ENCODE data around the gene HDAC2.

HDAC2 gene

DNA sequence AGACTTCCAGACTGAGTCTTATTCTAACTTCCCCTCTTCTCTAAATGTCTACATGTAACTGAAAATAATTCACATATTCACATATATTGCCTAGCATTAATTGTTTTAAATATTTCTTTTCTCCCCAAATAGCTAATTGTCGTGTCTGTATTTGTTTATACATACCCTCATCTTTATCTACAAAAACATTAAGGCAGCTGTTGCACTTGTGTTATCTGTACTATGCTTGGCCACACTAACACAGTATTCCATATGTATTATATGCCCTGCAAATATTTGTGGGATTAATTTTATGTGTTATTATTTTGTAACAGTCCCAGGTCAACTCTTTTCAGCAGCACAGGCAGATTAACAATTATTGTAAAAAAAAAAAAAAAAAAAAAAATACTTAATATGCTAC lies 11.7 kb downstream of the HDAC2 start:
- in situ Hi-C loops (cut with MboI; ENCODE audit: low pct_unique_long_range_greater_than_20kb, low sequenced_read_pairs, unreplicated experiment) = no loop called here
- TF ChIP-seq, protein P1, sequence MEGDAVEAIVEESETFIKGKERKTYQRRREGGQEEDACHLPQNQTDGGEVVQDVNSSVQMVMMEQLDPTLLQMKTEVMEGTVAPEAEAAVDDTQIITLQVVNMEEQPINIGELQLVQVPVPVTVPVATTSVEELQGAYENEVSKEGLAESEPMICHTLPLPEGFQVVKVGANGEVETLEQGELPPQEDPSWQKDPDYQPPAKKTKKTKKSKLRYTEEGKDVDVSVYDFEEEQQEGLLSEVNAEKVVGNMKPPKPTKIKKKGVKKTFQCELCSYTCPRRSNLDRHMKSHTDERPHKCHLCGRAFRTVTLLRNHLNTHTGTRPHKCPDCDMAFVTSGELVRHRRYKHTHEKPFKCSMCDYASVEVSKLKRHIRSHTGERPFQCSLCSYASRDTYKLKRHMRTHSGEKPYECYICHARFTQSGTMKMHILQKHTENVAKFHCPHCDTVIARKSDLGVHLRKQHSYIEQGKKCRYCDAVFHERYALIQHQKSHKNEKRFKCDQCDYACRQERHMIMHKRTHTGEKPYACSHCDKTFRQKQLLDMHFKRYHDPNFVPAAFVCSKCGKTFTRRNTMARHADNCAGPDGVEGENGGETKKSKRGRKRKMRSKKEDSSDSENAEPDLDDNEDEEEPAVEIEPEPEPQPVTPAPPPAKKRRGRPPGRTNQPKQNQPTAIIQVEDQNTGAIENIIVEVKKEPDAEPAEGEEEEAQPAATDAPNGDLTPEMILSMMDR (IDR thresholded peaks at IDR 0.05; ENCODE audit: extremely low read depth, insufficient read depth, missing control alignments) = no peak
- DNase-seq (ENCODE audit: low spot score) = no peak

DNA sequence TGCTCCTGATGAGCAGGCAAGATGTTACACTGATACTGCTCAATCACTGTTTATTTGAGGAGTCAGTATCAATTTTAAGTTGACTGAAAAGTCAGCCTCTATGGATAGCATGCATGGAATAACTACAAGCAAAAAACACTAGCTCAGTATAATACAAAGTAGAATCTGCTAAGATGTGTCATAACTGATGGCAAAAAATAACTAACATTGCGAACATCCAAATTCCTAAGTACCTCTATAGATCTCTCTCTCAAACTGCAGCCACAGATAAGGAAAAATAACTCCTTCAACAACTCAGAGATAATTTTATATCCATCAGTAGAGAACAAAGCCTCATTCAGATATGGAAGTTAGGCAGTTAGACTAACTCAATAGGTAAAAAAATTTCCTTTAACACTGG lies 16.3 kb downstream of the HDAC2 start:
- TF ChIP-seq, protein P1 (IDR thresholded peaks at IDR 0.05; ENCODE audit: extremely low read depth, insufficient read depth, missing control alignments) = no peak
- in situ Hi-C loops (cut with MboI; ENCODE audit: low pct_unique_long_range_greater_than_20kb, low sequenced_read_pairs, unreplicated experiment) = no loop called here
- no peak for DNase-seq (ENCODE audit: low spot score)

DNA sequence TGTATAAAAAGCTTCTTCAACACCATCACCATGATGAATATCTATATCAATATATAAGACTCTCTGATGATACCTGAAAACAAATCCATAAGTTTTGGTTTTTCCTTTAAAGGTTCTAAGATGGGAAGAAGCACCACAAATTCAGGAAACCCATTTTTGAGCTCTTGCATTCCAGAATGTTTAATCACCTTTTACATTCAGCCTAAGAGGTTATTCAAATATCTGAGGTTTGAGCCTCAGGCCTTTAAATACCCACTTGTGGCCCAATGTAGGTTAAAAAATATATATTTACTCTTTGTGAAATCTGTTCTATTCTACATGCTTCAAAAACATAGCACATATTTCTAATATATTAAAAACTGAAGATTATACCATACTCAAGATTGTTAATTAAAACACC lies 17.6 kb downstream of the HDAC2 start:
- TF ChIP-seq, protein P1 (IDR thresholded peaks at IDR 0.05; ENCODE audit: extremely low read depth, insufficient read depth, missing control alignments) = no peak
- in situ Hi-C loops (cut with MboI; ENCODE audit: low pct_unique_long_range_greater_than_20kb, low sequenced_read_pairs, unreplicated experiment) = no loop called here

DNA sequence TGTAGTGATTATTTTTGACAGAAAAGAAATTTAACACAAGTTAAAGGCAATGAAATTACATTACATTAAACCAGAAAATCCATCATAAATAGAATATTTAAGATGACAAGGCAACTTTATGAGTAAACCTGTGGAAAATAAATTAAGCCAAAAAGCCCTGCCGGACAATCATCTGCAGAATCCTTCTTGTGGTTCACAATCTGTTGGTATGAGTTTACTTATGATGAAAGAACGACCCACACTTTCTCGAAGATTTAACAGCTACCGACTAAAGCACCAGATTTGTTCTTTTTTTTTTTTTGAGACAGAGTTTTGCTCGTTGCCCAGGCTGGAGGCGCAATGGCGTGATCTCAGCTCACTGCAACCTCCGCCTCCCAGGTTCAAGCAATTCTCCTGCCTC lies 21.4 kb downstream of the HDAC2 start:
- TF ChIP-seq, protein P1 (IDR thresholded peaks at IDR 0.05; ENCODE audit: extremely low read depth, insufficient read depth, missing control alignments) = no peak
- DNase-seq (ENCODE audit: low spot score) = no peak
- in situ Hi-C loops (cut with MboI; ENCODE audit: low pct_unique_long_range_greater_than_20kb, low sequenced_read_pairs, unreplicated experiment) = no loop called here

More for the DNA sequence above, 17.6 kb downstream of the HDAC2 start:
- no peak for DNase-seq (ENCODE audit: low spot score)

DNA sequence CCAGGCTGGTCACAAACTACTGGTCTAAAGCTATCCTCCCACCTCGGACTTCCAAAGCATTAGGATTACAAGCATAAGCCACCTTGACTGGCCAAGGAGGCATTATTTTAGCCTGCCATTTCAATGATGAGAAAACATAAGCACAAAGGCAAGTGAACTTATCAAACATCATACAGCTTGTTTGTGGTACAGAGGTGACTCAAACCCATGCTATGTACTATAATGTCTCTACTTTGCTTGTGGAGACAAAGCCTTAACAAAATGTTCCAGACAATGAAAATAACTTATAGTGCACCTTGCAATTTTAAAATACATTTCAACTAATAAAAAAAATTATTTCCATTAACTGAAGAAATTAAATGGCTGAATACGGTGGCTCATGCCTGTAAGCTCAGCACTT lies 26.2 kb downstream of the HDAC2 start:
- DNase-seq (ENCODE audit: low spot score) = no peak
- TF ChIP-seq, protein P1 (IDR thresholded peaks at IDR 0.05; ENCODE audit: extremely low read depth, insufficient read depth, missing control alignments) = no peak
- in situ Hi-C loops (cut with MboI; ENCODE audit: low pct_unique_long_range_greater_than_20kb, low sequenced_read_pairs, unreplicated experiment) = no loop called here

DNA sequence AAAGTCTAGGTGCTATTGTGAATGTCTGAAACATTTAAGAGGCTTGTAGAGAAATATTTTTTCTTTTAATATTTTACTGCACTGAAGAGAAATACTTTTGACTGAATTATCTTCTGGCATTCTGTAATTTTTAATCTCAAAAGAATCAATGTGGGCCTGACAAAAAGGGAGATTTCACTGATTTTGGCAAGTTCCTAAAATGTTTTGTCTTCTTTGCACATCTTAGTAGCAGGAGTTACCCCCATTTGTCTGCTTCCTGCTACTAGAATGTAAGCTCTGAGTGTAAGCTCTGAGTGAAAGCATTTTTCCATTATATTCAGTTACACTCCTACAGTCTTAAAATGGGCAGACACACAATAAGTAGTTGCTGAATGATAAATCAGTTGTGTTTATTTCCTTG lies 31.1 kb downstream of the HDAC2 start:
- in situ Hi-C loops (cut with MboI; ENCODE audit: low pct_unique_long_range_greater_than_20kb, low sequenced_read_pairs, unreplicated experiment) = no loop called here
- TF ChIP-seq, protein P1 (IDR thresholded peaks at IDR 0.05; ENCODE audit: extremely low read depth, insufficient read depth, missing control alignments) = no peak

More for the DNA sequence above, 31.1 kb downstream of the HDAC2 start:
- DNase-seq (ENCODE audit: low spot score) = no peak
